Measurements from ENCODE around the gene POLR2H.

DNA sequence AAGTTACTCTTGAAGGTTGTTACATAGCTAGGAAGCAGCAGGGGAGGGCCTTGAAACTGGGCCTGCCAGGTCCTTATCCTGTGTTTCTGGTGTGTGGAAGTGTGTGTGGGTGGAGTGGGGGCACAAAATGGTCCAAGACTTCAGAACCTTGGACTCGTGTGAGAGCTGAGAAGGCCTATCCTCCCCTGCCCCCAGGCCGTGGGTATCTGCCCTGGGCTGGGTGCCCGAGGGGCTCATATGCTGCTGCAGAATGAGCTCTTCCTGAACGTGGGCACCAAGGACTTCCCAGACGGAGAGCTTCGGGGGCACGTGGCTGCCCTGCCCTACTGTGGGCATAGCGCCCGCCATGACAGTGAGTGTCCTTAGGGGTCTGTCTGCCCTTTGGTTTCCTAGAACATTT is 22.8 kb downstream of the POLR2H start:
- TF ChIP-seq GATA2 (CRISPR knock-in tag; IDR thresholded peaks at IDR 0.05) = no peak
- no peak for TF ChIP-seq MXI1 (IDR thresholded peaks at IDR 0.05; ENCODE audit: low read depth, low read length)
- TF ChIP-seq, protein P1, sequence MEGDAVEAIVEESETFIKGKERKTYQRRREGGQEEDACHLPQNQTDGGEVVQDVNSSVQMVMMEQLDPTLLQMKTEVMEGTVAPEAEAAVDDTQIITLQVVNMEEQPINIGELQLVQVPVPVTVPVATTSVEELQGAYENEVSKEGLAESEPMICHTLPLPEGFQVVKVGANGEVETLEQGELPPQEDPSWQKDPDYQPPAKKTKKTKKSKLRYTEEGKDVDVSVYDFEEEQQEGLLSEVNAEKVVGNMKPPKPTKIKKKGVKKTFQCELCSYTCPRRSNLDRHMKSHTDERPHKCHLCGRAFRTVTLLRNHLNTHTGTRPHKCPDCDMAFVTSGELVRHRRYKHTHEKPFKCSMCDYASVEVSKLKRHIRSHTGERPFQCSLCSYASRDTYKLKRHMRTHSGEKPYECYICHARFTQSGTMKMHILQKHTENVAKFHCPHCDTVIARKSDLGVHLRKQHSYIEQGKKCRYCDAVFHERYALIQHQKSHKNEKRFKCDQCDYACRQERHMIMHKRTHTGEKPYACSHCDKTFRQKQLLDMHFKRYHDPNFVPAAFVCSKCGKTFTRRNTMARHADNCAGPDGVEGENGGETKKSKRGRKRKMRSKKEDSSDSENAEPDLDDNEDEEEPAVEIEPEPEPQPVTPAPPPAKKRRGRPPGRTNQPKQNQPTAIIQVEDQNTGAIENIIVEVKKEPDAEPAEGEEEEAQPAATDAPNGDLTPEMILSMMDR (IDR thresholded peaks at IDR 0.05) = no peak
- TF ChIP-seq, protein P2, sequence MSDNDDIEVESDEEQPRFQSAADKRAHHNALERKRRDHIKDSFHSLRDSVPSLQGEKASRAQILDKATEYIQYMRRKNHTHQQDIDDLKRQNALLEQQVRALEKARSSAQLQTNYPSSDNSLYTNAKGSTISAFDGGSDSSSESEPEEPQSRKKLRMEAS (IDR thresholded peaks at IDR 0.05; ENCODE audit: low read depth) = no peak
- TF ChIP-seq EP300 (IDR thresholded peaks at IDR 0.05; ENCODE audit: borderline replicate concordance in 1 of 2, low read depth in 1 of 2, low read length in 1 of 2) = no peak
- no peak for TF ChIP-seq RAD21 (IDR thresholded peaks at IDR 0.05; ENCODE audit: low read length)
- TF ChIP-seq, protein P3, sequence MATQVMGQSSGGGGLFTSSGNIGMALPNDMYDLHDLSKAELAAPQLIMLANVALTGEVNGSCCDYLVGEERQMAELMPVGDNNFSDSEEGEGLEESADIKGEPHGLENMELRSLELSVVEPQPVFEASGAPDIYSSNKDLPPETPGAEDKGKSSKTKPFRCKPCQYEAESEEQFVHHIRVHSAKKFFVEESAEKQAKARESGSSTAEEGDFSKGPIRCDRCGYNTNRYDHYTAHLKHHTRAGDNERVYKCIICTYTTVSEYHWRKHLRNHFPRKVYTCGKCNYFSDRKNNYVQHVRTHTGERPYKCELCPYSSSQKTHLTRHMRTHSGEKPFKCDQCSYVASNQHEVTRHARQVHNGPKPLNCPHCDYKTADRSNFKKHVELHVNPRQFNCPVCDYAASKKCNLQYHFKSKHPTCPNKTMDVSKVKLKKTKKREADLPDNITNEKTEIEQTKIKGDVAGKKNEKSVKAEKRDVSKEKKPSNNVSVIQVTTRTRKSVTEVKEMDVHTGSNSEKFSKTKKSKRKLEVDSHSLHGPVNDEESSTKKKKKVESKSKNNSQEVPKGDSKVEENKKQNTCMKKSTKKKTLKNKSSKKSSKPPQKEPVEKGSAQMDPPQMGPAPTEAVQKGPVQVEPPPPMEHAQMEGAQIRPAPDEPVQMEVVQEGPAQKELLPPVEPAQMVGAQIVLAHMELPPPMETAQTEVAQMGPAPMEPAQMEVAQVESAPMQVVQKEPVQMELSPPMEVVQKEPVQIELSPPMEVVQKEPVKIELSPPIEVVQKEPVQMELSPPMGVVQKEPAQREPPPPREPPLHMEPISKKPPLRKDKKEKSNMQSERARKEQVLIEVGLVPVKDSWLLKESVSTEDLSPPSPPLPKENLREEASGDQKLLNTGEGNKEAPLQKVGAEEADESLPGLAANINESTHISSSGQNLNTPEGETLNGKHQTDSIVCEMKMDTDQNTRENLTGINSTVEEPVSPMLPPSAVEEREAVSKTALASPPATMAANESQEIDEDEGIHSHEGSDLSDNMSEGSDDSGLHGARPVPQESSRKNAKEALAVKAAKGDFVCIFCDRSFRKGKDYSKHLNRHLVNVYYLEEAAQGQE (IDR thresholded peaks at IDR 0.05; ENCODE audit: low read depth, low read length) = no peak

All from SK-N-SH (cell line).